Activated CD4-positive, CD25-positive, alpha-beta regulatory T cell treated with anti-CD3 and anti-CD28 coated beads, Interleukin-2, amount 50 U/mL, for 16 hours (primary cell): Measurements from ENCODE around the gene CTBP1.

Experiments used
- DNase-seq: peaks from one replicate; pipeline ENCODE4 v3.0.0-alpha.2; 2020; ENCODE audit warnings: low read depth, low spot score

Gene CTBP1

GRCh38 chr4:1175635-1176229 is 73.2 kb downstream of the CTBP1 start:
- no peak for DNase-seq

GRCh38 chr4:1174941-1175634 is 73.8 kb downstream of the CTBP1 start:
- DNase-seq: no peak

- no peak for DNase-seq
Measured at GRCh38 chr4:1172971-1173757, 75.8 kb downstream of the CTBP1 start.

GRCh38 chr4:1172228-1172851 is 76.6 kb downstream of the CTBP1 start, which contains the start of gene SPON2:
Gene SPON2 (minus strand): TSS chr4:1172583.
- DNase-seq: no peak

- no peak for DNase-seq
Measured at GRCh38 chr4:1171311-1172227, 77.4 kb downstream of the CTBP1 start.

- DNase-seq: no peak
Measured at GRCh38 chr4:1170976-1171310, 78.0 kb downstream of the CTBP1 start.

GRCh38 chr4:1170156-1170975 is 78.6 kb downstream of the CTBP1 start:
- DNase-seq: no peak

- DNase-seq: no peak
Measured at GRCh38 chr4:1169691-1170096, 79.2 kb downstream of the CTBP1 start.

- DNase-seq: no peak
Measured at GRCh38 chr4:1169171-1169671, 79.7 kb downstream of the CTBP1 start.

GRCh38 chr4:1168191-1169101 is 80.5 kb downstream of the CTBP1 start:
- no peak for DNase-seq

GRCh38 chr4:1167244-1167949 is 81.5 kb downstream of the CTBP1 start:
- peak; percentile 76 for DNase-seq

- no peak for DNase-seq
Measured at GRCh38 chr4:1166509-1167243, 82.3 kb downstream of the CTBP1 start.

GRCh38 chr4:1164956-1165545 is 83.9 kb downstream of the CTBP1 start:
- DNase-seq: no peak

GRCh38 chr4:1164444-1164843 is 84.5 kb downstream of the CTBP1 start:
- no peak for DNase-seq

- DNase-seq: no peak
Measured at GRCh38 chr4:1164040-1164439, 84.9 kb downstream of the CTBP1 start.
